ENCODE results near the gene SCN8A. TPM values are rescaled to one million over a fixed set of nuclear protein-coding genes. Genes with fewer than 3 reads are reported as not detected.

The SCN8A gene
- total RNA-seq, 2 donors from 2014 or later, result 0.79 TPM

GRCh38 chr12:51834411-51834810, 243.4 kb downstream of the SCN8A start:
- no peak overlapping the region for H3K27ac Mint-ChIP-seq
- no peaks in the 10 kb centered on the region for H3K9me3 Mint-ChIP-seq
- H3K36me3 Mint-ChIP-seq (ENCODE audit: insufficient read depth in 2 of 2), result no peaks in the 10 kb centered on the region
- no peak for ATAC-seq (replicated peaks in 1 of 2)
- H3K4me1 Mint-ChIP-seq (ENCODE audit: low read depth), result peaks cover 15% of the 10 kb centered on the region
- peaks cover 42% of the 10 kb centered on the region for H3K27me3 Mint-ChIP-seq (ENCODE audit: low read depth)
- no peak overlapping the region for H3K4me3 Mint-ChIP-seq
- DNase-seq, result no peak

DNA sequence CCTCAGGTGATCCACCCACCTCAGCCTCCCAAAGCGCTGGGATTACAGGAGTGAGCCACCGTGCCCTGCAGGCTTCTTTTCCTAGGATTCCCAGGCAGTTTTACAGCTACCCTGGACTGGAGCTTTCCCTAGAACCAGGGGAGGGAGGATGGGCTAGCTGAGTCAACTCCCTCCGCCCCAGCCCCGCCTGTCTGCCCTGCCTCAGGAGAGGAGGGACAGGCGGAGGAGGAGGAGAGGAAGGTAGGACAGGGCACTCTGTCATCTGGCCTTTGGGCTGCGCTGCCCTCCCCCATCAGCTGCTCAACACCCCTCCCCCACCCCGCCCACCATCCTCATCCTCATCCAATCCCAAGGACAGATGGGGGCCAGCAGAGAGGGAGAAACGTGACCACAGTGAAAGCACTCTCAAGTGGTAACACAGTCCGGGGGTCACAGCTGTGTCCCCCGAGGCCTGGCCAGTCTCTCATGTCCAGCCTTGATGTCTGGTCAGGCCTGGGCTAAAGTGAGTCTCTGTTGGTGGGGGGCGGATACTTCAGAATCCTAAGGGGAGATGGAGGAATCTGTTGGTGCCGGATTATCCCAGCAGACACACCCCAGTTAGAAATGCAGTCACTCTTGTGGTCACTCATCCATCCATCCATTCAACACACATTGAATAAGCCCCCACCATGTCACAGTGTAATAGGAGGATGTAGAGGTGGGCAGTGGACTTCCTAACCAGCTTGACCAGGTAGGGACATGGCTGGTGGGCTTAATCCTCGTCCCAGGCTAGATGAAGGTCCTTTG, 245.2 kb downstream of the SCN8A start:
- H3K27me3 Mint-ChIP-seq (ENCODE audit: low read depth), result peaks cover 42% of the 10 kb centered on the region
- ATAC-seq (replicated peaks in 1 of 2) (no peak), DNase-seq (no peak)
- H3K27ac Mint-ChIP-seq, result no peak overlapping the region
- peaks cover 15% of the 10 kb centered on the region for H3K4me1 Mint-ChIP-seq (ENCODE audit: low read depth)
- H3K4me3 Mint-ChIP-seq, result no peak overlapping the region
- H3K9me3 Mint-ChIP-seq, result no peaks in the 10 kb centered on the region
- no peaks in the 10 kb centered on the region for H3K36me3 Mint-ChIP-seq (ENCODE audit: insufficient read depth in 2 of 2)

- Mint-ChIP-seq H3K27ac (no peak overlapping the region), H3K4me1 (ENCODE audit: low read depth) (peaks cover 15% of the 10 kb centered on the region), H3K9me3 (no peaks in the 10 kb centered on the region), H3K4me3 (no peak overlapping the region), H3K27me3 (ENCODE audit: low read depth) (peaks cover 37% of the 10 kb centered on the region), H3K36me3 (ENCODE audit: insufficient read depth in 2 of 2) (no peaks in the 10 kb centered on the region)
- ATAC-seq (replicated peaks in 1 of 2) (no peak), DNase-seq (no peak)
Observed at GRCh38 chr12:51836827-51837173, 245.8 kb downstream of the SCN8A start.

DNA sequence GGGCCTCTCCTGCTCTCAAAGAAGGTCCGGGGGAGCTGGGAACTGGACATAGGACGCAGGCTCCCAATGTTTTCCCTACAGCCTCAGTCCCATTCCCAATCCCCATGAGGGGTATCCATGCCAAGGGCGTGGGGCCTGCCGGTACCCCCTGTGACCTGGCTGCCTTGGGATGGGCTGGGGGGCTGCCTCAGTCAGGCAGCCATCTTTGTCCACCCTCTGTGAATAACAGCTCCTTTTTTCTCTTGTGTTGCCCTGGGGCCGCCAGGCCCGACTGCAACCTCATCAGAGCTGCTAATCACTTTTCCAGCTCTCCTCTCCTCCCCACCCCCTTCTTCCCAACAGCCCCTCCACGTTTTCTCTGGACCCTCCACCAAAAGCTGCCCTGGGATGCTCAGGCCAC, 246.3 kb downstream of the SCN8A start:
- Mint-ChIP-seq H3K9me3 (no peaks in the 10 kb centered on the region), H3K36me3 (ENCODE audit: insufficient read depth in 2 of 2) (no peaks in the 10 kb centered on the region), H3K4me3 (no peak overlapping the region), H3K4me1 (ENCODE audit: low read depth) (peaks cover 12% of the 10 kb centered on the region), H3K27ac (no peak overlapping the region), H3K27me3 (ENCODE audit: low read depth) (peaks cover 37% of the 10 kb centered on the region)
- DNase-seq (no peak), ATAC-seq (replicated peaks in 1 of 2) (no peak)

DNA sequence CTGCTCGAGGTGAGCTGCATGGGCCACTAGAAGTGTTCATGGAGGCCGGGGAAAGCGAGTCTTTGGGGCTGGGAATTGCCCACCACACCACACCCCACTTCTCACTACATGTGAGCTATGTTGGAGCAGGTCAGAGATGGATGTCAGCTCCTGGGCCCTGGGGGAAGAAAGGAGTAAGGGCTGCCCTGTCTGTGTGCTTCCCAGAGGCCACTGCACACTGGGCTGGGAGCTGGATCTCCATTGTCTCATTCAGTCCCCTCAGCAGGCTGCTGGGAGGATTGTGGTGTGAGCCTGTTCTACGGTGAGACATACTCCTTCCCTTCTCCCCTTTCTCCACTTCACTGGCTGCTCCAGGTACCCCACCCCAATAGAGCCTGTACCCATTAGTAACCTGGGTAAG, 247.0 kb downstream of the SCN8A start:
- H3K36me3 Mint-ChIP-seq (ENCODE audit: insufficient read depth in 2 of 2), result no peaks in the 10 kb centered on the region
- no peaks in the 10 kb centered on the region for H3K9me3 Mint-ChIP-seq
- ATAC-seq (replicated peaks in 1 of 2), result no peak
- peaks cover 37% of the 10 kb centered on the region for H3K27me3 Mint-ChIP-seq (ENCODE audit: low read depth)
- no peak overlapping the region for H3K4me3 Mint-ChIP-seq
- DNase-seq, result no peak
- H3K27ac Mint-ChIP-seq, result no peak overlapping the region
- H3K4me1 Mint-ChIP-seq (ENCODE audit: low read depth), result peaks cover 5% of the 10 kb centered on the region

- Mint-ChIP-seq H3K27ac (no peak overlapping the region), H3K36me3 (ENCODE audit: insufficient read depth in 2 of 2) (no peaks in the 10 kb centered on the region), H3K27me3 (ENCODE audit: low read depth) (peaks cover 35% of the 10 kb centered on the region), H3K9me3 (no peaks in the 10 kb centered on the region), H3K4me3 (no peak overlapping the region), H3K4me1 (ENCODE audit: low read depth) (no peaks in the 10 kb centered on the region)
- DNase-seq (no peak), ATAC-seq (replicated peaks in 1 of 2) (no peak)
Observed at GRCh38 chr12:51838762-51839161, 247.7 kb downstream of the SCN8A start.

DNA sequence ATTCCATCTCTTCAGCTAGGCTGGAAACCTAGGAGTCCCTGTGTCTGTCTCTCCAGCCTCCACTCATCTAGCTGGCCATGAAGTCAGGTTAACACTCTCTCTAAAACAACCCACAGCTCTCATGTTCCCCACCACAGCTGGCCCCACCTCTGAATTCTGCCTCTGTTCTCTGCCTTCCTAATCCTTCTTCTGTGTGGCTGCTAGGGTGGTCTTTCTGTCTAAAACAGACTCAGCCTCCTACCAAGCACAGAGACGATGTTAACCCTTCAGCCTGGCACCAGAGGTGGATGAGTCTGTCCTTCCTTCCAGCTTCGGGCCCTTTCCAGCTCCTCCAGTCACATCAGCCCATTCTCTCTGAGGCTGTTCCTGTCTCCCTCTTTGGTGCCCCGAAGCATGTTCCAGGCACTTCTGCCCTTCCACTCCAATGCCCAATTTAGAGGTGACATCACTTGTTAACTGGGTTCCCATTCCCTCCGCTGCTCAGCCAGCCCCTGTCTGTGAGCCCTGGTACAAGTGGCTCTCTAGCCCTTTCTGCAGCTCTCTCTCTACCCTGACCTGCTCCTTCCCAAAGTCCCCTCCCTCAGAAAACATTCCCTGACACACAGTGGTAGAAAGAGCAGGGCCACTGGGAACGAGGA, 248.4 kb downstream of the SCN8A start:
- Mint-ChIP-seq H3K4me1 (ENCODE audit: low read depth) (no peaks in the 10 kb centered on the region), H3K4me3 (no peak overlapping the region)

DNA sequence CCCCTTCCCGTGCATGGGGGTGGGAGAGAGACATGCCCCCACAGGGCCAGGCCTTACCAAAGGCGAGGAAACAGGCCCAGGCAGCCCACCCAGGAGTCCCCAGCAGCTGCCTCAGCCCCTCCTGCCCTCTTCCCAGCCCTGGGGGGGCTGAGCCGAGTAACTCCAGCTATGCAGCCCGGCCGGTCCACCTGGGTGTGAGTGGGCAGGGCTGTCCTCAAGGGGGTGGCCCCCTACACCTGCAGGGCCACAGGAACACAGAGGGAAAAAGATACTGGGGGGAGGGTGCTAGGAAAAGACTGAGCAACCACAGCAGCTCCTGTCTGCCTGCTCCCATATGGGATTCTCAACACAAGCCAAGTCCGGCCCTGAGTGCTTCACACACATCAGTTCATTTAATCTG, 249.9 kb downstream of the SCN8A start:
- Mint-ChIP-seq H3K4me1 (ENCODE audit: low read depth) (peaks cover 2% of the 10 kb centered on the region), H3K36me3 (ENCODE audit: insufficient read depth in 2 of 2) (no peaks in the 10 kb centered on the region), H3K27me3 (ENCODE audit: low read depth) (peaks cover 53% of the 10 kb centered on the region), H3K27ac (no peak overlapping the region), H3K4me3 (no peak overlapping the region), H3K9me3 (no peaks in the 10 kb centered on the region)
- DNase-seq (no peak), ATAC-seq (replicated peaks in 1 of 2) (no peak)

More for the DNA sequence above, 248.4 kb downstream of the SCN8A start:
- H3K36me3 Mint-ChIP-seq (ENCODE audit: insufficient read depth in 2 of 2), result no peaks in the 10 kb centered on the region
- DNase-seq, result no peak
- ATAC-seq (replicated peaks in 1 of 2), result no peak
- no peak overlapping the region for H3K27ac Mint-ChIP-seq
- H3K9me3 Mint-ChIP-seq, result no peaks in the 10 kb centered on the region
- peaks cover 38% of the 10 kb centered on the region for H3K27me3 Mint-ChIP-seq (ENCODE audit: low read depth)

DNA sequence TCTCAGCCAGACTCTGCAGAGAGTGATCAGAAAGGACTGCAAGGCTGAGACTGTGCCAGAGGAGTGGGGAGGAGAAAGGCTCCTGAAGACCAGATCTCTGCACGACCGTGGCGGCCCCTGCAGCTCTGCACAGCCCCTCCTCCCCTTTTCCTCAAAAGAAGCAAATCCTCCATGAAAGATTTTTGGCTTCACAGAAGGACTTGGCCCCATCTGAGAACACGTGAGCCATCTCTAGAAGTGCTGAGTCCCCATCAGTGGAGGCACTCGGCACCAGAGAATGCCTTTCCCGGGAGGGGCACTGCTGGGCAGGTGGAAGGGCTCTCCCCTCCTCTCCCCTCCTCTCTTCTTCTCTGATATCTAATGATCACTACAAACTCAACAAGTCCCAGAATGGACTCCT, 250.7 kb downstream of the SCN8A start:
- Mint-ChIP-seq H3K4me3 (no peak overlapping the region), H3K36me3 (ENCODE audit: insufficient read depth in 2 of 2) (no peaks in the 10 kb centered on the region), H3K9me3 (no peaks in the 10 kb centered on the region), H3K27ac (no peak overlapping the region), H3K4me1 (ENCODE audit: low read depth) (peaks cover 9% of the 10 kb centered on the region), H3K27me3 (ENCODE audit: low read depth) (peaks cover 58% of the 10 kb centered on the region)
- ATAC-seq (replicated peaks in 1 of 2), result no peak
- no peak for DNase-seq

GRCh38 chr12:51844854-51845253, 253.8 kb downstream of the SCN8A start:
- H3K27me3 Mint-ChIP-seq (ENCODE audit: low read depth), result peaks cover 48% of the 10 kb centered on the region
- DNase-seq, result no peak
- no peaks in the 10 kb centered on the region for H3K9me3 Mint-ChIP-seq
- H3K36me3 Mint-ChIP-seq (ENCODE audit: insufficient read depth in 2 of 2), result no peaks in the 10 kb centered on the region
- H3K4me3 Mint-ChIP-seq, result no peak overlapping the region
- no peak for ATAC-seq (replicated peaks in 1 of 2)
- peaks cover 17% of the 10 kb centered on the region for H3K4me1 Mint-ChIP-seq (ENCODE audit: low read depth)
- no peak overlapping the region for H3K27ac Mint-ChIP-seq

- H3K27me3 Mint-ChIP-seq (ENCODE audit: low read depth), result peaks cover 46% of the 10 kb centered on the region
- H3K27ac Mint-ChIP-seq, result no peak overlapping the region
- ATAC-seq (replicated peaks in 1 of 2) (no peak), DNase-seq (no peak)
- H3K36me3 Mint-ChIP-seq (ENCODE audit: insufficient read depth in 2 of 2), result no peaks in the 10 kb centered on the region
- H3K4me3 Mint-ChIP-seq, result peak overlapping the region in 1 of 2 donors; percentile 5
- H3K9me3 Mint-ChIP-seq, result no peaks in the 10 kb centered on the region
- peaks cover 17% of the 10 kb centered on the region for H3K4me1 Mint-ChIP-seq (ENCODE audit: low read depth)
Observed at GRCh38 chr12:51845482-51845881, 254.4 kb downstream of the SCN8A start.

GRCh38 chr12:51846271-51846691, 255.2 kb downstream of the SCN8A start:
- Mint-ChIP-seq H3K9me3 (no peaks in the 10 kb centered on the region), H3K4me3 (peak overlapping the region; percentile 78 to 79), H3K27ac (no peak overlapping the region), H3K27me3 (ENCODE audit: low read depth) (peaks cover 46% of the 10 kb centered on the region), H3K4me1 (ENCODE audit: low read depth) (peaks cover 17% of the 10 kb centered on the region), H3K36me3 (ENCODE audit: insufficient read depth in 2 of 2) (no peaks in the 10 kb centered on the region)
- no peak for ATAC-seq (replicated peaks in 1 of 2)
- no peak for DNase-seq

GRCh38 chr12:51846911-51847642, 256.0 kb downstream of the SCN8A start:
- DNase-seq, result peak; percentile 57 to 69
- H3K27me3 Mint-ChIP-seq (ENCODE audit: low read depth), result peaks cover 44% of the 10 kb centered on the region
- no peak overlapping the region for H3K27ac Mint-ChIP-seq
- peaks cover 17% of the 10 kb centered on the region for H3K4me1 Mint-ChIP-seq (ENCODE audit: low read depth)
- no peaks in the 10 kb centered on the region for H3K36me3 Mint-ChIP-seq (ENCODE audit: insufficient read depth in 2 of 2)
- no peaks in the 10 kb centered on the region for H3K9me3 Mint-ChIP-seq
- ATAC-seq (replicated peaks in 1 of 2), result peak; percentile 81 to 84
- H3K4me3 Mint-ChIP-seq, result peak overlapping the region; percentile 78 to 79
